ENCODE results near the gene TAGLN.
"Not testable (repeated sequence)": the region's sequence is repeated elsewhere in the genome, so short reads cannot be mapped to it uniquely, and the experiment has no call there.

Gene TAGLN

GRCh38 chr11:117180661-117181585 lies 18.2 kb upstream of the TAGLN start:
- peak; percentile 30 for DNase-seq (ENCODE audit: low read depth)

GRCh38 chr11:117181586-117182550 lies 17.3 kb upstream of the TAGLN start:
- no peak for DNase-seq (ENCODE audit: low read depth)

- no peak for DNase-seq (ENCODE audit: low read depth)
Observed at GRCh38 chr11:117182551-117182935, 16.6 kb upstream of the TAGLN start.

DNA sequence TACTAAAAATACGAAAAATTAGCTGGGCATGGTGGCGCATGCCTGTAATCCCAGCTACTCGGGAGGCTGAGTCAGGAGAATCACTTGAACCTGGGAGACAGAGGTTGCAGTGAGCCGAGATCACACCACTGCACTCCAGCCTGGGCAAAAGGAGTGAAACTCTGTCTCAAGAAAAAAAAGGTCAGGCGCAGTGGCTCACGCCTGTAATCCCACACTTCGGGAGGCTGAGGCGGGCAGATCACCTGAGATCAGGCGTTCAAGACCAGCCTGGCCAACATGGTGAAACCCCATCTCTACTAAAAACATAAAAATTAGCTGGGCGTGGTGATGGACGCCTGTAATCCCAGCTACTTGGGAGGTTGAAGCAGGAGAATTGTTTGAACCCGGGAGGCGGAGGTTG lies 16.0 kb upstream of the TAGLN start:
- not testable (repeated sequence) for DNase-seq (ENCODE audit: low read depth)

DNA sequence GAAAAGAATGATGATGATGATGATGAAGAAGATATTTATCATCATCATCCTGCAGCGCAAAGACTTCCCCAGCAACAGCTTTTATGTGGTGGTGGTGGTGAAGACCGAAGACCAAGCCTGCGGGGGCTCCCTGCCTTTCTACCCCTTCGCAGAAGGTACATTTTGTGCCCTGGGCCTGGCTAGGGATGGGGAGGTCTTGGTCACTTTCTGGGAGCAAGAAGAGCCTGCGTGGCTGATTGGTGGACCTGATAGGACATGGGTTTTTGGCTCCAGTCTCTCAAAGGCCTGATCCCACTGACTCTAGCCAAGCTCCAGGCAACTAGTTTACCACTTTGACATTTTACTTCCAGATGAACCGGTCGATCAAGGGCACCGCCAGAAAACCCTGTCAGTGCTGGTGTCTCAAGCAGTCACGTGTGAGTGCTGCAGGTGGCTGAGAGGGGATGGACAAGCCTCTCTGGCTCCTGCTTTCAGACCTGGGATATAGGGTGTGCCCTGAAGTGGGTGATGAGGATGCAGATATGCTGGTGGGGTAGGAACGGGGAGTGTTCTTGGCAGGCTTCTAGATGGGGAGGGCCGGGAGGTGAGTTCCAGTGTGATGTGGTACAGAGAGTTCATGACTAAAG lies 15.3 kb upstream of the TAGLN start:
- no peak for DNase-seq (ENCODE audit: low read depth)

- DNase-seq (ENCODE audit: low read depth) = no peak
Observed at GRCh38 chr11:117185736-117186430, 13.3 kb upstream of the TAGLN start.

GRCh38 chr11:117186431-117186761 lies 12.8 kb upstream of the TAGLN start:
- no peak for DNase-seq (ENCODE audit: low read depth)

GRCh38 chr11:117187007-117187406 lies 12.2 kb upstream of the TAGLN start:
- DNase-seq (ENCODE audit: low read depth) = no peak

DNA sequence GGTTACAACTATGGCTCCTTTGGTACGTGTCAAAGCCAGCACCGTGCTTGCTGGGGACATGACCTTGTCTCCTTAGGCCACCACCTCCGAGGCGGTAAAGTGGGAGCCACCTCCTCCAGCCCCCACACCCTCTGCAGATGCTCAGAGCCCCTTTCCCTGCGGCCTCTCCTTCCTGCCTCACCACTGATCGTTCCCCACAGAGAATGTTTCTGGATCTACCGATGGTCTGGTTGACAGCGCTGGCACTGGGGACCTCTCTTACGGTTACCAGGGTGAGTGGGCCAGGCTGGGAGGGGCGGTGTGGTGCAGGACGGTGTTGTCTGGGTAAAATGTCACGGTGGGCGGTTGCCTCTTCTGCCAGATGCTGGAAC lies 11.8 kb upstream of the TAGLN start:
- no peak for DNase-seq (ENCODE audit: low read depth)

DNA sequence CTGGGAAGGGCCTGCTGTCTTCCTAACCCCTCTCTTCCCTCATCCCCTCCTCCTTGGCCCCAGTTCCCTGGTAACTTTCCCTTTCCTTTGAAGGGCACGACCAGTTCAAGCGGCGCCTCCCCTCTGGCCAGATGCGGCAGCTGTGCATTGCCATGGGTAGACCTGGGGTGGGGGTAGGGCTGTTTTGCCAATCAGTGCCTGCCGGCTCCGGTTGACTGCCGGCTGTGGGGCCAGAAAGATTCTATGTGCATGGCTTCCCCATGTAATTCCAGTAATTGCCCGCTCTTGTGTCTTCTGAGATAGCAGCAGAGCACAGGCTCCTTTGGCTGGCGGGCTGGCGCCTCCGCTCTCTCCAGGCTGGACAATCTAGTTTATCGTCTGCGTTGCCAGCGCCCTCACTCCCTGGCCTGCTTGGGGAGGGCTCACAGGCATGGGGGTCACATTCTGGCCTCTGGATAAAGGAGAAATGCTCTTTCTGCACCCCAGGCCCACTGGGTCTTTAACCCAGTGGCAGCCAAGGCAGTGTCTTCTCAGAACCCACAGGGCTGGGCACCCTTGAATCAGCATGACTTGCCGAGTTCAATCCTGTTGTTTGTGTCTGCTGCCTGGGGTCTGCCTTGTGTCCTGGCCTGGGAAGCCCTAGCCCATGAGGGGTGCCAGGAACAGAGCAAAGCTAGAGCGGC lies 11.2 kb upstream of the TAGLN start:
- DNase-seq (ENCODE audit: low read depth) = no peak

DNA sequence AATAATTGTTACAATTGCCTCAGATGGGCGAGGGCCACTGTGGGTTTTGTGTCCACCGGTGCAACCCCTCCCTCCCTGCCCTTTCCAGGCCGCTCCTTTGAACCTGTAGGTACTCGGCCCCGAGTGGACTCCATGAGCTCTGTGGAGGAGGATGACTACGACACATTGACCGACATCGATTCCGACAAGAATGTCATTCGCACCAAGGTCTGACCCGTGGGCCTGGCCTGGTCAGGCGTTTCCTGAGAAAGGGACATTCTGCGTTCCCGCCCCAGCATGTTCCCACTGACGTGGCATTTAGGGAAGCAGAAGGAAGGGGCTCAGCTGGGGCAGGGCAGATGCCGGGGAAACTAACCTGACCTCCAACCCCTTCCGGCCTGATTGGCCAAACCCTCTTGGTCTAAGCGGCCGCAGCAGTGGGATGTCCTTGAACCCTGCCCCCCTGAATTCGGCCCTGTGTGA lies 10.5 kb upstream of the TAGLN start:
- DNase-seq (ENCODE audit: low read depth) = no peak

DNA sequence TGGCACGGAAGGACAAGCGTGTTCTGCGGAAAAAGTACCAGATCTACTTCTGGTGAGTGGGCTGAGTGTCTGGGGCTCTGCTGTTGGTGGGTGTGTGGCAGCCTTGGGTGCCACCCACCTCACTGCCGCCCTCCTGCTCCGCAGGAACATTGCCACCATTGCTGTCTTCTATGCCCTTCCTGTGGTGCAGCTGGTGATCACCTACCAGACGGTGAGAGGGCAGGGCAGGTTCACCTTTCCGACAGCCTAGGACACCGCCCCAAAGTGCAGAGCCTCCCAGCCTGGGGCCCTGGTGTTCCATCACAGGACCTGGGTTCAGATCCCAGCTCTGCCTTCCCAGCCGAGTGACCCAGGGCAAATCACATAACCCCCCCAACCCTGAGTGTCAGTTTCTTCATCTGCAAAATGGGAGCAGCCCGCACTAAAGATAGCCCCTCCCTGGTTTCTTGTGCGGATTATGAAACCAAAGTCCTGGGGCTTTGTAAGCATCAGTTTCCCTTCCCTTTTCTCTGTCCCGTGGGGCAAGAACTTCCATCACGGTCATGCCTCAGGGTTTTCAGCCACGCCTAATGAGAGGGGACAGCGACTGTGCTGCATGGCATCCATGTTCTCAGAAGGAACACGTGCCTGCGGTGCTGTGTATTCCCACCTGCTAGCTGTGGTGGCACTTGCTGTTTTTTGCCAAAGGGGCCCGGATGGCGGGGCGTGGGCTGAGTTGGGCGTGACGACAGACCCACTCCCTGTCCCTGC lies 9.8 kb upstream of the TAGLN start:
- DNase-seq (ENCODE audit: low read depth) = no peak

DNA sequence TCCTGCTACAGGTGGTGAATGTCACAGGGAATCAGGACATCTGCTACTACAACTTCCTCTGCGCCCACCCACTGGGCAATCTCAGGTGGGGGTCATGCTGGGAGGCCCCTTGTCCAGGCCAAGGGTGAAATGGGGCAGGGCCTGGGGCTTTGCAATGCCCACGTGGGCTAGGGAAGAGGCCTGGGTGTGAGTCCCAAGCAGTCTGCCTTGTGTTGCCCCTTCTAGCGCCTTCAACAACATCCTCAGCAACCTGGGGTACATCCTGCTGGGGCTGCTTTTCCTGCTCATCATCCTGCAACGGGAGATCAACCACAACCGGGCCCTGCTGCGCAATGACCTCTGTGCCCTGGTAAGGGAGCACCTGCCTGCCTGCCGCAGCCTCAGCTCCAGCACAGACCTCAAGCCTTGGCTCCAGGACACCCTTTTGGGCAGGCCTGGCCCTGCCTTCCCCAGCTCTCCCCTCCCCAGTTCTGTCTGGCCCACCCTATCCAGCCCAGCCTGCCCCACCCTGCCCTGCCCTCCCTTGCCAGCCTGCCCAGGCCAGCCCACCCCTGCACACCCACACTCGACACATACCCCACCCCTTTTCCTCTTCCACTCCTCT lies 9.1 kb upstream of the TAGLN start:
- DNase-seq (ENCODE audit: low read depth) = no peak

DNA sequence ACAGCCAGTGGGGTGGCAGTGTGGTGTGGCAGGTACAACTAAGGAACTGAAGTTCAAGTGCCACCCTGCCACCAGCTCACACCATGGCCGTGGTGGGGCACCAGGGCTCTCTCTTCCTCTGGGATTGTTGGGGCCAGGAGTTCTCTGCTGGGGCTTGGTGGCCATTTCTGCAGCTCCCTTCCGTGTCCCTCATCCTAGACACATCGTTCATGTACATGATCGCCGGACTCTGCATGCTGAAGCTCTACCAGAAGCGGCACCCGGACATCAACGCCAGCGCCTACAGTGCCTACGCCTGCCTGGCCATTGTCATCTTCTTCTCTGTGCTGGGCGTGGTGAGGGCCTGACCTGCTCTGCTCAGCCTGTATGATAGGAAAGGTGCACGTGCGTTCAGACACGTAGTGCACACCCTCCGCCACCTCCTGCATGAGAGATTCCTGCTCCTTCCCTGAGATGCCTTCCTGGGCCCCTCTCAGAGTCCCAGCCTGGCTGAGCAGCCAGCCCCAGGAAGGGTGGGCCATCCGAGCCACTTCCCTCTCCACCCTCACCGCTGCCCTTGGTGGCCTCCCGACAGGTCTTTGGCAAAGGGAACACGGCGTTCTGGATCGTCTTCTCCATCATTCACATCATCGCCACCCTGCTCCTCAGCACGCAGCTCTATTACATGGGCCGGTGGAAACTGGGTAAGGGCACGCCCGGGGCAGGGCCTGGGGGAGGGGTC lies 7.3 kb upstream of the TAGLN start:
- DNase-seq (ENCODE audit: low read depth) = no peak

DNA sequence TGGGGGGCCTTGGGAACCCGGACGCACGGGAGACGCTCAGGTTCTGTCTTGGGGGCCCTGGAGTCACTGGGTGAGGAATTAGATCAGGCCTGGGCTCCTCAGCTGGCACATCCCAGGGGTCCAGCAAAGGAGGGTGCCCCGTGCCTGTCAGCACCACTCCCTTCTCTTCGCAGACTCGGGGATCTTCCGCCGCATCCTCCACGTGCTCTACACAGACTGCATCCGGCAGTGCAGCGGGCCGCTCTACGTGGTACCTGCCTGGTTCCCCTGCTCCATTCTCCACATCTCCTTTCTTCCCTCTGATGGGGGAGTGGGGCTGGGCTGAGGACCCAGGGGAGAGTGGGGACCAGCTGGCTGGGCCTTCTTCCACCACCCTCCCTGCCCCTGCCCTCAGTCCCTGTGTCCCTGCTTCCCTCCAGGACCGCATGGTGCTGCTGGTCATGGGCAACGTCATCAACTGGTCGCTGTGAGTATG lies 6.7 kb upstream of the TAGLN start:
- DNase-seq (ENCODE audit: low read depth) = no peak

DNA sequence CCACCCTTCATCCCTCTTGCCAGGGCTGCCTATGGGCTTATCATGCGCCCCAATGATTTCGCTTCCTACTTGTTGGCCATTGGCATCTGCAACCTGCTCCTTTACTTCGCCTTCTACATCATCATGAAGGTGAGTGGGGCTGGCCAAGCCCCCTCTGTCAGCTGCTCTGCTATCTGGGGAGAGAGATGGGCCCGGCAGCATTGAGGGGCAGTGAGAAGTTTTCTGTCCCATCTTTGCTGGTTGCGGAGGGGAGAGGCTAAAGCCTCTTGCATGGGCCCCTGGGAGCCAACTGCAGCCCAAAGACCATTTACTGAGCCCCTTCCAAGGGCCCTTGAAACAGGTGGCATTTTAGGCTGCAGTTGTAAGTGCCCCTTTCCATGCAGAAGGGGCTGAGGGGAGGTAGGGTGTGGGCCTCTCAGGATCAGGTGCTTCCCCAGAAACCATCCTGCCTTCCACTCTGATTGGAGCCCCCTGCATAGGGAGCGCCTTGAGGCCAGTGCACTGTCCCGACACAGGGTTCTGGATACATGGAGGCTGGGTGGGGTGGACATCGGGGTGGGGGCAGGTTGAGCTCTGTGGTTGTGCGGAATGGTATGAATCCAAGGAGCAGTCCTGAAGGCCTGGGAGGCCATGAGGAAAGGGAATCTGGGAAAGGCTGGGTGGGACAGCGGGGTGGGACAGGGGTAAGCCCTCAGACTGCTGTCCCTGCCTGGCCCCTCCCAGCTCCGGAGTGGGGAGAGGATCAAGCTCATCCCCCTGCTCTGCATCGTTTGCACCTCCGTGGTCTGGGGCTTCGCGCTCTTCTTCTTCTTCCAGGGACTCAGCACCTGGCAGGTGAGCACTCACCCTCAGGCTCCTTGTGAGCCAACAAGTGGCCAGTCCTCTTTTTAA lies 5.8 kb upstream of the TAGLN start:
- no peak for DNase-seq (ENCODE audit: low read depth)

DNA sequence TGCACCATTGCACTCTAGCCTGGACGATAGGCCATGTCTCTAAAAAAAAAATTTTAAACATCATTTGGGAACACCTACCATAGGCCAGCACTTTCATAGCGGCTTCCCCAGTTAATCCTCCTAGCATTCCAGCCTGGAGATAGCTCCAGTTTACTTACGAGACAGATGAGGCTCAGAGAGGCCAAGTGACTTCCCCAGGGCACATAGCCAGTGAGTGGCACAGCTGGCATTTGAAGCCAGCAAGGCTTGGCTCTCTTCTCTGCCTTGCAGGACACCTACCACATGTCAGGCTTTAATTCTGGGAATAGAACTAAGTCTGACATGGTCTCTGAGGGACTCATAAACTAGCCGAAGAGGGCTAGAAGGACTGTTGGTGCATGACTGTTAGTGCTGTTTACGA lies 4.9 kb upstream of the TAGLN start:
- no peak for DNase-seq (ENCODE audit: low read depth)

DNA sequence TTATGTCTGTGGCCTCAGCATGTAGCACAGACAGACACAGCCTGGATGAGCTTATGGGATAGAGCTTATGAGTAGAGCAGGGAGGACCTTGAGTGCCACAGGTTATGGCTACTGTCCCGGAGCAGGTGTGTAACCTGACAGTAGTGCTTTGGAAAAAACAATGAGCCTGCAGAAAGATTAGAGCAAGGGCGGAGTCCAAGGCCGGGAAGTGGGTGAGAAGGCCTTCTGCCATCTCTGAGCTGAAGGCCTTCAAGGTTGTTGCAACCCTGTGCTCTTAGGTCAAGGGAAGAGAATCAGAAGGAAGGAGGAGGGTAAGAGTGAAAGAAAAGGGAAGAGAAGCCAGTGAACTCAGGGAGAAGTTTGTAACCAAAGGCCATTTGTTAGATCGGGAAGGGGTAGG lies 3.9 kb upstream of the TAGLN start:
- no peak for DNase-seq (ENCODE audit: low read depth)

All from GM04504 (cell line).